Smooth muscle cell (in vitro differentiated cells): ENCODE data around the gene CPNE8. TPM values are rescaled to one million over a fixed set of nuclear protein-coding genes. Genes with fewer than 3 reads are reported as not detected.

Experiments
- DNase-seq: peaks from one replicate; lab custom pipeline; 2025; ENCODE audit not compliant: unreplicated experiment; lab: John Stamatoyannopoulos, UW
- H2AFZ ChIP-seq: fragments of 200-600 bp; sonication (generic); 2 replicates; pipeline ENCODE4 v1.6.0; 2016; ENCODE audit warnings: antibody characterized with exemption, low read depth, mild to moderate bottlenecking
- H3F3A ChIP-seq: fragments of 200-600 bp; sonication (generic); 2 replicates; pipeline ENCODE4 v1.6.0; 2017; ENCODE audit warnings: antibody characterized with exemption, low read depth
- H3K27ac ChIP-seq: fragments of 200-600 bp; sonication (generic); 2 replicates; pipeline ENCODE4 v1.5.1; 2016; ENCODE audit warnings: low read depth, mild to moderate bottlenecking
- H3K27me3 ChIP-seq: fragments of 200-600 bp; sonication (generic); 2 replicates; pipeline ENCODE4 v1.6.1; 2016; ENCODE audit warnings: low read depth, mild to moderate bottlenecking
- H3K36me3 ChIP-seq: fragments of 200-600 bp; sonication (generic); 2 replicates; pipeline ENCODE4 v1.5.1; 2016; ENCODE audit warnings: low read depth
- H3K4me1 ChIP-seq: fragments of 200-600 bp; sonication (generic); 2 replicates; pipeline ENCODE4 v1.5.1; 2016; ENCODE audit warnings: low read depth
- H3K4me2 ChIP-seq: fragments of 200-600 bp; sonication (generic); 2 replicates; pipeline ENCODE4 v1.6.0; 2016; ENCODE audit warnings: mild to moderate bottlenecking
- H3K4me3 ChIP-seq: fragments of 200-600 bp; sonication (generic); 2 replicates; pipeline ENCODE4 v1.5.1; 2016; ENCODE audit warnings: mild to moderate bottlenecking
- H3K79me2 ChIP-seq: fragments of 200-600 bp; sonication (generic); 2 replicates; pipeline ENCODE4 v1.6.0; 2016; ENCODE audit warnings: low read depth, mild to moderate bottlenecking
- H3K9ac ChIP-seq: fragments of 200-600 bp; sonication (generic); 2 replicates; pipeline ENCODE4 v1.6.0; 2016; ENCODE audit warnings: low read depth
- H3K9me3 ChIP-seq: fragments of 200-600 bp; sonication (generic); replicated peaks from 2 replicates; pipeline ENCODE4 v1.5.1; 2016; ENCODE audit warnings: low read depth
- H4K20me1 ChIP-seq: fragments of 200-600 bp; sonication (generic); 2 replicates; pipeline ENCODE4 v1.6.0; 2016; ENCODE audit warnings: low read depth
- WGBS: methylation state at CpG from one replicate; pipeline ENCODE4 v1.1.7; 2016; ENCODE audit warnings: low lambda C conversion rate; 5-methylcytosine and 5-hydroxymethylcytosine counted together
- polyA plus RNA-seq: library from polyadenylated mRNA; unstranded; fragments of >200 nt; fragmentation: Nextera tagmentation; extraction: Ambion mirVana; gene quantifications from 2 replicates; pipeline ENCODE4 v1.2.1, GENCODE V29; 2016
- total RNA-seq: library from RNA; depleted of rRNA; stranded (reverse); fragments of >200 nt; gene quantifications from 2 replicates; pipeline ENCODE4 v1.2.3, GENCODE V29; 2014
- TF ChIP-seq, protein P1 (sequence below): fragments of 200-600 bp; sonication (generic); IDR thresholded peaks from 2 replicates; pipeline ENCODE4 v1.5.1; 2017; ENCODE audit warnings: borderline replicate concordance, mild to moderate bottlenecking, antibody characterized with exemption; ENCODE audit not compliant: insufficient read depth, poor library complexity, severe bottlenecking

CPNE8 gene
- total and polyA plus RNA-seq, 2 experiments from 2014 or later = 6.3 to 19.4 TPM

- WGBS = 97% methylated on average over 2 of the region's 2 CpGs
- Histone ChIP-seq H3K79me2 (no peaks in the 10 kb centered on the region), H3K4me3 (no peak overlapping the region), H3K36me3 (no peaks in the 10 kb centered on the region), H3F3A (no peaks in the 10 kb centered on the region), H3K9ac (no peak overlapping the region), H3K4me2 (no peak overlapping the region), H4K20me1 (no peaks in the 10 kb centered on the region), H3K4me1 (no peaks in the 10 kb centered on the region), H3K9me3 (no peaks in the 10 kb centered on the region), H3K27me3 (no peaks in the 10 kb centered on the region), H2AFZ (no peak overlapping the region), H3K27ac (no peak overlapping the region)
- no peak for DNase-seq
- TF ChIP-seq, protein P1, sequence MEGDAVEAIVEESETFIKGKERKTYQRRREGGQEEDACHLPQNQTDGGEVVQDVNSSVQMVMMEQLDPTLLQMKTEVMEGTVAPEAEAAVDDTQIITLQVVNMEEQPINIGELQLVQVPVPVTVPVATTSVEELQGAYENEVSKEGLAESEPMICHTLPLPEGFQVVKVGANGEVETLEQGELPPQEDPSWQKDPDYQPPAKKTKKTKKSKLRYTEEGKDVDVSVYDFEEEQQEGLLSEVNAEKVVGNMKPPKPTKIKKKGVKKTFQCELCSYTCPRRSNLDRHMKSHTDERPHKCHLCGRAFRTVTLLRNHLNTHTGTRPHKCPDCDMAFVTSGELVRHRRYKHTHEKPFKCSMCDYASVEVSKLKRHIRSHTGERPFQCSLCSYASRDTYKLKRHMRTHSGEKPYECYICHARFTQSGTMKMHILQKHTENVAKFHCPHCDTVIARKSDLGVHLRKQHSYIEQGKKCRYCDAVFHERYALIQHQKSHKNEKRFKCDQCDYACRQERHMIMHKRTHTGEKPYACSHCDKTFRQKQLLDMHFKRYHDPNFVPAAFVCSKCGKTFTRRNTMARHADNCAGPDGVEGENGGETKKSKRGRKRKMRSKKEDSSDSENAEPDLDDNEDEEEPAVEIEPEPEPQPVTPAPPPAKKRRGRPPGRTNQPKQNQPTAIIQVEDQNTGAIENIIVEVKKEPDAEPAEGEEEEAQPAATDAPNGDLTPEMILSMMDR = no peak
Measured at GRCh38 chr12:38629064-38629463, 276.3 kb downstream of the CPNE8 start.

GRCh38 chr12:38628288-38628687 lies 277.1 kb downstream of the CPNE8 start:
- H3K36me3 ChIP-seq = no peaks in the 10 kb centered on the region
- no peak overlapping the region for H3K27ac ChIP-seq
- no peak overlapping the region for H3K4me3 ChIP-seq
- H4K20me1 ChIP-seq = no peaks in the 10 kb centered on the region
- DNase-seq = no peak
- TF ChIP-seq, protein P1 = no peak
- no peaks in the 10 kb centered on the region for H3K9me3 ChIP-seq
- H3K9ac ChIP-seq = no peak overlapping the region
- H3K4me1 ChIP-seq = no peaks in the 10 kb centered on the region
- no peak overlapping the region for H3K4me2 ChIP-seq
- no peak overlapping the region for H2AFZ ChIP-seq
- H3F3A ChIP-seq = no peaks in the 10 kb centered on the region
- no peaks in the 10 kb centered on the region for H3K27me3 ChIP-seq
- no peaks in the 10 kb centered on the region for H3K79me2 ChIP-seq

DNA sequence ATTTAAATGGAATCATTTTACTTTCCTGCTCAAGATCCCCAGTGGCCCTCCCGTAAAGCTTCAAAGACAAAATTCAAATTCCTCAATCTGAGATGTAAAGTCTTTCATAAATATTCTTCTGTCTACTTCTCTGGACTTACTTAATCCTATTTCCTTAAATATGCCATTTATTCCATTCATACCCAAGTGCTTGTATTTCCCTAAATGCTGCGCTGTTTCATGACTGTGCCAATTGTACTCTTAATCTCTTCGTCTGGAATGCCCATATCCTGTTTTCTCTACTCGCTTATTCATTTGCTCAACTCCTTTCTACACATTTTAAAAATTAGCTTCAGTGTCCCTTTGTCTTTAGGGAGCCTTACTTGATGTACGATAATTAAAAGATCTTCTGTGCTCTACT lies 280.1 kb downstream of the CPNE8 start:
- Histone ChIP-seq H3K4me3 (no peak overlapping the region), H3F3A (no peaks in the 10 kb centered on the region), H3K36me3 (no peaks in the 10 kb centered on the region), H3K4me1 (no peaks in the 10 kb centered on the region), H2AFZ (peak overlapping the region; percentile 30), H3K27me3 (no peaks in the 10 kb centered on the region), H3K9me3 (no peaks in the 10 kb centered on the region), H4K20me1 (no peaks in the 10 kb centered on the region), H3K4me2 (no peak overlapping the region), H3K9ac (no peak overlapping the region), H3K27ac (no peak overlapping the region), H3K79me2 (no peaks in the 10 kb centered on the region)
- WGBS = 71% methylated on average over 5 of the region's 5 CpGs
- DNase-seq = no peak
- TF ChIP-seq, protein P1 = no peak

GRCh38 chr12:38614171-38614570 lies 291.2 kb downstream of the CPNE8 start:
- Histone ChIP-seq H3K9ac (no peak overlapping the region), H3K9me3 (no peaks in the 10 kb centered on the region), H3F3A (no peaks in the 10 kb centered on the region), H3K27ac (no peak overlapping the region), H2AFZ (no peak overlapping the region), H3K36me3 (no peaks in the 10 kb centered on the region), H4K20me1 (no peaks in the 10 kb centered on the region), H3K79me2 (no peaks in the 10 kb centered on the region), H3K4me1 (no peaks in the 10 kb centered on the region), H3K27me3 (no peaks in the 10 kb centered on the region), H3K4me3 (no peak overlapping the region), H3K4me2 (no peak overlapping the region)
- TF ChIP-seq, protein P1 = no peak
- 70% methylated on average over 2 of the region's 2 CpGs for WGBS
- no peak for DNase-seq
